Heart left ventricle (tissue), 13 donors: ENCODE results near the gene KIF18A.

Experiments used
- CTCF ChIP-seq, 12 donors: fragments of 200-600 bp; sonication (generic) in 4 of 12; IDR thresholded peaks; one replicate each; pipeline versions ENCODE4 v1.5.0 to v1.8.0; 2018 to 2022; ENCODE audit warnings: antibody characterized with exemption in 12 of 12, mild to moderate bottlenecking in 5 of 12
- POLR2A ChIP-seq, 2 donors: fragments of 450-650 bp; IDR thresholded peaks; one replicate each; pipeline ENCODE4 v1.6.1; 2017; ENCODE audit warnings: antibody characterized with exemption in 2 of 2, mild to moderate bottlenecking in 2 of 2, moderate library complexity in 2 of 2
- donor health status: ischemic (EF 13 %, LVEDD 7.1; RV severe dilation, severe dysfunction).
- donor health status: DM: no; HTN: yes; CAD: no.
- donor health status: DM: no; HTN: no; CAD: no.
- donor health status: ischemic (EF 25% LVEDD 6.9; RV normal size, moderate dysfunction).
- donor health status: ischemic (EF 25% LVEDD 5.7; RV mildly dilated, moderate dysfunction).
- donor health status: ischemic (EF 35%, LVEDD 5.7; RV mildly dilated, moderate dysfunction).
- donor health status: nonischemic (EF 11% LVEDD 7.7; RV severe dilation, severe dysfunction).
- donor health status: DM: yes; HTN: yes; CAD: no.
- donor health status: PGD.
- donor health status: ischemic (EF 29% LVEDD 5.4; RV normal size, mild dysfunction).
- donor health status: nonischemic (EF 23%, LVEDD 6.1; RV moderate dilation, normal function).

GRCh38 chr11:28142724-28143123 lies 34.8 kb upstream of the KIF18A start:
- TF ChIP-seq CTCF (IDR thresholded peaks at IDR 0.05) (no peak), POLR2A (IDR thresholded peaks at IDR 0.05) (no peak)
